OCI-LY1 (cell line): ENCODE data around the gene JMJD4.

Experiments used
- H2AFZ ChIP-seq: fragments of 200-600 bp; sonication (generic), shearing (Covaris generic); 2 replicates; pipeline ENCODE4 v1.6.0; 2014; ENCODE audit warnings: antibody characterized with exemption, mild to moderate bottlenecking, low read length
- H3F3A ChIP-seq: fragments of 200-600 bp; sonication (generic), shearing (Covaris generic); 2 replicates; pipeline ENCODE4 v1.6.0; 2014; ENCODE audit warnings: mild to moderate bottlenecking, antibody characterized with exemption, low read length, moderate library complexity; ENCODE audit not compliant: insufficient read depth
- H3K27ac ChIP-seq: fragments of 200-600 bp; sonication (generic); 2 replicates; pipeline ENCODE4 v1.5.1; 2014; ENCODE audit warnings: low read length, mixed run types, mild to moderate bottlenecking, low read depth; ENCODE audit not compliant: poor library complexity, severe bottlenecking
- H3K27me3 ChIP-seq: fragments of 200-600 bp; sonication (generic); 2 replicates; pipeline ENCODE4 v1.6.0; 2014; ENCODE audit warnings: antibody characterized with exemption, mild to moderate bottlenecking, low read length, moderate library complexity; ENCODE audit not compliant: insufficient read depth
- H3K36me3 ChIP-seq: fragments of 200-600 bp; sonication (generic); 2 replicates; pipeline ENCODE4 v1.6.1; 2014; ENCODE audit warnings: mild to moderate bottlenecking, antibody characterized with exemption, low read length, moderate library complexity, mixed read lengths; ENCODE audit not compliant: insufficient read depth
- H3K4me1 ChIP-seq: fragments of 200-600 bp; sonication (generic); 2 replicates; pipeline ENCODE4 v1.5.1; 2014; ENCODE audit warnings: mild to moderate bottlenecking, low read length, moderate library complexity; ENCODE audit not compliant: insufficient read depth, severe bottlenecking
- H3K4me2 ChIP-seq: fragments of 200-600 bp; sonication (generic), shearing (Covaris generic); 2 replicates; pipeline ENCODE4 v1.6.1; 2014; ENCODE audit warnings: low read length
- H3K4me3 ChIP-seq: fragments of 200-600 bp; sonication (generic); 2 replicates; pipeline ENCODE4 v1.5.1; 2014; ENCODE audit warnings: low read length, low read depth, mild to moderate bottlenecking, mixed read lengths; ENCODE audit not compliant: poor library complexity, severe bottlenecking
- H3K79me2 ChIP-seq: fragments of 200-600 bp; shearing (Covaris generic); 2 replicates; pipeline ENCODE4 v1.6.1; 2016; ENCODE audit warnings: mixed run types, low read length, mixed read lengths; ENCODE audit not compliant: insufficient read depth
- H3K9ac ChIP-seq: fragments of 200-600 bp; sonication (generic), shearing (Covaris generic); 2 replicates; pipeline ENCODE4 v1.6.1; 2014; ENCODE audit warnings: mild to moderate bottlenecking, low read length, mixed read lengths
- H3K9me2 ChIP-seq: fragments of 200-600 bp; sonication (generic), shearing (Covaris generic); 2 replicates; pipeline ENCODE4 v1.6.1; 2014; ENCODE audit warnings: low read depth, mild to moderate bottlenecking, low read length, mixed read lengths
- H3K9me3 ChIP-seq: fragments of 200-600 bp; shearing (Covaris generic); 2 replicates; pipeline ENCODE4 v1.6.1; 2014; ENCODE audit warnings: low read length, mixed read lengths
- H4K20me1 ChIP-seq: fragments of 200-600 bp; sonication (generic), shearing (Covaris generic); 2 replicates; pipeline ENCODE4 v1.6.0; 2016; ENCODE audit warnings: mild to moderate bottlenecking, low read length; ENCODE audit not compliant: insufficient read depth
- EZH2 ChIP-seq: fragments of 200-600 bp; sonication (generic), shearing (Covaris generic); IDR thresholded peaks from 2 replicates; pipeline ENCODE4 v1.8.0; 2017; ENCODE audit warnings: borderline replicate concordance, mixed run types, mild to moderate bottlenecking, antibody characterized with exemption, low read length, moderate library complexity, mixed read lengths
- TF ChIP-seq, protein P1 (sequence below): fragments of 200-600 bp; sonication (generic), shearing (Covaris generic); IDR thresholded peaks from 2 replicates; pipeline ENCODE4 v1.5.1; 2017; ENCODE audit warnings: mild to moderate bottlenecking, antibody characterized with exemption, low read length, moderate library complexity, mixed read lengths

The JMJD4 gene

DNA sequence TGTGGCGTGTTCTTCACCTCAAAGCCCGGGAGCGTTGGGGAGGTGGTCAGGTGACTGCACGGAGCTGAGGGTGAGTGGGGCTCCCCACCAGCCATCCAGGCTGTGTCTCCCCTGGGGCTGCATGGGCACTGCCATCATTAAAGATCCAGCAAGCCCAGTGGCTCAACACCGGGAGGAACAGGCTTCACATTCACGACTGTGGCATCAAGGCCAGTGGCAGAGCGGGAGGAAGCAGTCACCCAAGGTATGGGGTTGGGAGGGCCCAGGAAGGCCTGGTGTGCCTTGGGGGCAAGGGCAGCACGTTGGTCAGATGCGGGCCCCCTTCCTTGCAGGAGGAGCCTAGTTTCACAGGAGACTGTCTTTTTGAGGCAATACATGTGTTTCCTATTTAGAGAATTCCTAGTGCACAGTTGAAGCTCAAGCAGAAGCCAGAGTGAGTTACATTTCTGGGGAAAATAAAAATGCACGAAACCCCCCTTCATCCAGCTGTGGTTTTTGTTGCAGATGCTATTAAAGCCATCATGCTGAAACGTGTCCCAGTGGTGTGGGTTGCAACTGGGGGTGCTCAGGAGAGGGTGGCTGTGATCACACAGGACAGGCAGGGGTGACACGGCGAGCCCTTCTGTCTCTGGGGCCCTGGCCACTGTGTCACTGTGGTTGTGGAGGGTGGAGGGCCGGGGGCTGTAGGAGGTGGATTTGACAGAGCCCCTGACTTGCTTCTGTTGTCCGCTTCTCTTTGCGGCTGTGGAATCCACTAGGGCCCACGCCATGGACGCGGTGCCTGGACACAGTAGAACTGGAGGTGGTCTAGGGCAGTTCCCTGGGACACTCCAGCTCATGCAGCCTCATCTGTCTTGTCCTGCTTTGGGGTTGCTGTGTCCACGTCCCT, 34.2 kb upstream of the JMJD4 start:
- H3K9ac ChIP-seq: no peak overlapping the region
- TF ChIP-seq, protein P1, sequence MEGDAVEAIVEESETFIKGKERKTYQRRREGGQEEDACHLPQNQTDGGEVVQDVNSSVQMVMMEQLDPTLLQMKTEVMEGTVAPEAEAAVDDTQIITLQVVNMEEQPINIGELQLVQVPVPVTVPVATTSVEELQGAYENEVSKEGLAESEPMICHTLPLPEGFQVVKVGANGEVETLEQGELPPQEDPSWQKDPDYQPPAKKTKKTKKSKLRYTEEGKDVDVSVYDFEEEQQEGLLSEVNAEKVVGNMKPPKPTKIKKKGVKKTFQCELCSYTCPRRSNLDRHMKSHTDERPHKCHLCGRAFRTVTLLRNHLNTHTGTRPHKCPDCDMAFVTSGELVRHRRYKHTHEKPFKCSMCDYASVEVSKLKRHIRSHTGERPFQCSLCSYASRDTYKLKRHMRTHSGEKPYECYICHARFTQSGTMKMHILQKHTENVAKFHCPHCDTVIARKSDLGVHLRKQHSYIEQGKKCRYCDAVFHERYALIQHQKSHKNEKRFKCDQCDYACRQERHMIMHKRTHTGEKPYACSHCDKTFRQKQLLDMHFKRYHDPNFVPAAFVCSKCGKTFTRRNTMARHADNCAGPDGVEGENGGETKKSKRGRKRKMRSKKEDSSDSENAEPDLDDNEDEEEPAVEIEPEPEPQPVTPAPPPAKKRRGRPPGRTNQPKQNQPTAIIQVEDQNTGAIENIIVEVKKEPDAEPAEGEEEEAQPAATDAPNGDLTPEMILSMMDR: no peak
- no peak for TF ChIP-seq EZH2
- no peak overlapping the region for H3K27ac ChIP-seq
- no peaks in the 10 kb centered on the region for H3K27me3 ChIP-seq
- H3K79me2 ChIP-seq: no peaks in the 10 kb centered on the region
- H3K9me3 ChIP-seq: no peaks in the 10 kb centered on the region
- no peaks in the 10 kb centered on the region for H3F3A ChIP-seq
- H2AFZ ChIP-seq: no peak overlapping the region
- H4K20me1 ChIP-seq: no peaks in the 10 kb centered on the region
- no peaks in the 10 kb centered on the region for H3K9me2 ChIP-seq
- peaks cover 27% of the 10 kb centered on the region for H3K36me3 ChIP-seq
- H3K4me3 ChIP-seq: no peak overlapping the region
- no peak overlapping the region for H3K4me2 ChIP-seq
- no peaks in the 10 kb centered on the region for H3K4me1 ChIP-seq

DNA sequence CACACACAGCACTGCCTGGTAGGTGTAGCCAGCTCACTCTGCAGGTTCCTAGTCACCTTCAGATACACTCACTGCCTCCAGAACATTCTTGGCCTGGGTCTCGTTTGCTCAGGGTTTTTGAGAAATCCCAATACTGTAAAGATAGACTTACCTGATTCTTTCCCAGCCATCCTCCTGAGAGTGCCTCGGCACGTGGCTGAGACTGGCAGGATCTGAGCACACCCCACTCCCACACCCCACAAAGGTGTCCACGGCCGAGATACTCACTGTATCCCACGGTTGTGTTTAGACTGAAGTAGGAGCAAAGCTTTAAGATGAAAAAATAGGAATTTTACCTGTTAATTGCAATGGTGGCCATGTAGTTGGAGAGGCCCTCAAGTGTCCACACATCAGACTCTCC, 33.5 kb upstream of the JMJD4 start:
- no peaks in the 10 kb centered on the region for H3F3A ChIP-seq
- TF ChIP-seq EZH2: no peak
- TF ChIP-seq, protein P1: no peak
- no peak overlapping the region for H3K9ac ChIP-seq
- no peaks in the 10 kb centered on the region for H3K27me3 ChIP-seq
- H4K20me1 ChIP-seq: no peaks in the 10 kb centered on the region
- H3K4me3 ChIP-seq: no peak overlapping the region
- H3K79me2 ChIP-seq: no peaks in the 10 kb centered on the region
- peaks cover 27% of the 10 kb centered on the region for H3K36me3 ChIP-seq
- no peak overlapping the region for H2AFZ ChIP-seq
- H3K9me3 ChIP-seq: no peaks in the 10 kb centered on the region
- no peak overlapping the region for H3K4me2 ChIP-seq
- H3K27ac ChIP-seq: no peak overlapping the region
- H3K4me1 ChIP-seq: no peaks in the 10 kb centered on the region
- H3K9me2 ChIP-seq: no peaks in the 10 kb centered on the region

DNA sequence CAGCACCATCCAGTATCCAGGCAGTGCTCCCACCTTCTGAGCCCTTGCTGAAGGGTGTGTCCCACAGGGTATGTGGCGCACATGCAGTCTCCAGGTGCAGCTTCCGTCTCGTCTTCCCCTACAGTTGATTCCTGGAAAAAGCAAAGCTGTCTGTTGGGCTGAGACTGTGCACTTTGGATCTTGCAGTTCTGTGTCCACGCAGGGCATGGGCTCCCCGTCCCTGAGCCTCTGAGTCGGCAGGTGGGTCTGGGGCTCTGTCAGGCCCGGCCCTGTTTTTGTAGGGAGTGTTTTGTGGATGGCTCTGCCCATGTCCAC, 33.0 kb upstream of the JMJD4 start:
- H3K27me3 ChIP-seq: no peaks in the 10 kb centered on the region
- H3K9me2 ChIP-seq: no peaks in the 10 kb centered on the region
- H4K20me1 ChIP-seq: no peaks in the 10 kb centered on the region
- no peak overlapping the region for H3K9ac ChIP-seq
- H3K4me1 ChIP-seq: no peaks in the 10 kb centered on the region
- no peak overlapping the region for H3K4me2 ChIP-seq
- no peak overlapping the region for H2AFZ ChIP-seq
- no peaks in the 10 kb centered on the region for H3F3A ChIP-seq
- peaks cover 27% of the 10 kb centered on the region for H3K36me3 ChIP-seq
- no peaks in the 10 kb centered on the region for H3K9me3 ChIP-seq
- H3K79me2 ChIP-seq: no peaks in the 10 kb centered on the region
- H3K27ac ChIP-seq: no peak overlapping the region
- H3K4me3 ChIP-seq: no peak overlapping the region
- TF ChIP-seq EZH2: no peak
- TF ChIP-seq, protein P1: no peak
